K562 (cell line): ENCODE measurements around the gene PMVK. TPM values are rescaled to one million over a fixed set of nuclear protein-coding genes. Genes with fewer than 3 reads are reported as not detected.

Source experiments
- CCNT2 ChIP-seq: IDR thresholded peaks from 2 replicates; pipeline ENCODE4 v1.6.1; 2011; ENCODE audit warnings: borderline replicate concordance, low read depth, mild to moderate bottlenecking, moderate library complexity, mixed read lengths, low read length; ENCODE audit not compliant: insufficient read length; ENCODE audit errors: extremely low read depth
- DMBX1 ChIP-seq: fragments of 250-450 bp; sonication (Bioruptor Pico); IDR thresholded peaks from 2 replicates; pipeline ENCODE4 v1.8.0; 2022; ENCODE audit warnings: inconsistent platforms, mild to moderate bottlenecking, moderate library complexity, borderline replicate concordance
- E2F3 ChIP-seq: fragments of 250-450 bp; sonication (Bioruptor Pico); IDR thresholded peaks from 2 replicates; pipeline ENCODE4 v1.4.0; 2020; ENCODE audit warnings: mild to moderate bottlenecking
- EHMT2 ChIP-seq: fragments of 450-650 bp; IDR thresholded peaks from 2 replicates; pipeline ENCODE4 v1.6.1; 2018; ENCODE audit warnings: antibody characterized with exemption
- EP400 ChIP-seq: fragments of 450-650 bp; IDR thresholded peaks from 2 replicates; pipeline ENCODE4 v1.6.1; 2017; ENCODE audit warnings: antibody characterized with exemption, mild to moderate bottlenecking, moderate library complexity
- ETV6 ChIP-seq, 3 experiments: fragments of 150-350 bp in 1 of 3; sonication (generic) in 1 of 3; formaldehyde crosslinking in 1 of 3; IDR thresholded peaks; 2 replicates each; pipeline versions ENCODE4 v1.6.1 to v1.8.0; 2014 to 2022; ENCODE audit warnings: borderline replicate concordance in 2 of 3, low read depth in 2 of 3, antibody characterized with exemption in 1 of 3, low read length in 1 of 3, mild to moderate bottlenecking in 1 of 3, missing genetic modification reagents in 1 of 3
- GABPB1 ChIP-seq: sonication (generic); formaldehyde crosslinking; IDR thresholded peaks from 2 replicates; pipeline ENCODE4 v1.8.0; 2022; ENCODE audit warnings: mild to moderate bottlenecking, missing genetic modification reagents
- JUND ChIP-seq, 2 experiments: IDR thresholded peaks; 2 replicates in 1 of 2; 3 replicates in 1 of 2; pipeline ENCODE4 v1.6.1; 2011; ENCODE audit warnings: borderline replicate concordance in 2 of 2, low read depth in 2 of 2, low read length in 2 of 2, improper control_type of control experiment in 1 of 2, missing biosample characterization in 1 of 2, missing genetic modification characterization in 1 of 2, missing genetic modification reagents in 1 of 2
- KDM1A ChIP-seq, 2 experiments: fragments of 450-650 bp; IDR thresholded peaks; 2 replicates each; pipeline ENCODE4 v1.6.1; 2016; ENCODE audit warnings: mild to moderate bottlenecking in 2 of 2
- L3MBTL2 ChIP-seq: fragments of 450-650 bp; IDR thresholded peaks from 2 replicates; pipeline ENCODE4 v1.6.1; 2016; ENCODE audit warnings: mild to moderate bottlenecking, moderate library complexity
- LEF1 ChIP-seq: fragments of 450-650 bp; IDR thresholded peaks from 2 replicates; pipeline ENCODE4 v1.6.1; 2016; ENCODE audit warnings: mild to moderate bottlenecking
- NEUROD1 ChIP-seq: fragments of 150-350 bp; IDR thresholded peaks from 2 replicates; pipeline ENCODE4 v1.6.1; 2014; ENCODE audit warnings: borderline replicate concordance, low read length, low read depth; ENCODE audit not compliant: partially characterized antibody
- SMAD4 ChIP-seq: fragments of 250-450 bp; sonication (Bioruptor Pico); conservative IDR thresholded peaks from 2 replicates; pipeline ENCODE4 v1.8.0; 2021; ENCODE audit warnings: inconsistent platforms, mild to moderate bottlenecking, moderate library complexity
- SMARCC2 ChIP-seq: fragments of 450-650 bp; IDR thresholded peaks from 2 replicates; pipeline ENCODE4 v1.6.1; 2017; ENCODE audit warnings: antibody characterized with exemption, moderate library complexity, mild to moderate bottlenecking, low read depth
- TEAD4 ChIP-seq, 2 experiments: sonication (generic) in 1 of 2; formaldehyde crosslinking in 1 of 2; IDR thresholded peaks; 2 replicates each; pipeline versions ENCODE4 v1.6.1 to v1.8.0; 2012 to 2022; ENCODE audit warnings: borderline replicate concordance in 1 of 2, inconsistent platforms in 1 of 2, low read length in 1 of 2, mild to moderate bottlenecking in 1 of 2, missing genetic modification reagents in 1 of 2
- TGIF2 ChIP-seq: sonication (generic); formaldehyde crosslinking; IDR thresholded peaks from 2 replicates; pipeline ENCODE4 v1.8.1; 2022; ENCODE audit warnings: mild to moderate bottlenecking, missing genetic modification reagents, moderate library complexity
- polyA plus RNA-seq, 8 experiments: library from polyadenylated mRNA; depleted of rRNA in 4 of 8; stranded (reverse) in 5 of 8; unstranded in 3 of 8; fragments of >200 nt; fragmentation: Nextera tagmentation in 2 of 8; fragmentation: Illumina TruSeq in 1 of 8; extraction: Ambion mirVana in 2 of 8; extraction: Trizol in 1 of 8; gene quantifications; 2 replicates each; pipeline versions ENCODE4 v1.2.1 to v1.2.3, GENCODE V29; 2011 to 2014; ENCODE audit warnings: inconsistent platforms in 1 of 8, missing spikeins in 1 of 8
- total RNA-seq, 7 experiments: library from RNA; depleted of rRNA in 6 of 7; stranded (reverse); fragments of >200 nt in 6 of 7; fragmentation: Illumina TruSeq in 2 of 7; extraction: Trizol in 2 of 7; gene quantifications; 2 replicates each; pipeline versions ENCODE4 v1.2.1 to v1.2.3, GENCODE V29; 2011 to 2021; ENCODE audit warnings: low replicate concordance in 1 of 7
- TF ChIP-seq, protein P1 (sequence below): fragments of 450-650 bp; IDR thresholded peaks from 2 replicates; pipeline ENCODE4 v1.6.1; 2018; ENCODE audit not compliant: partially characterized antibody
- TF ChIP-seq, protein P2 (sequence below): fragments of 250-450 bp; sonication (Bioruptor Pico); IDR thresholded peaks from 2 replicates; pipeline ENCODE4 v1.8.0; 2022; ENCODE audit warnings: moderate library complexity, mild to moderate bottlenecking, inconsistent platforms
- TF ChIP-seq, protein P3 (sequence below): fragments of 250-450 bp; sonication (Bioruptor Pico); IDR thresholded peaks from 2 replicates; pipeline ENCODE4 v1.8.0; 2022; ENCODE audit warnings: inconsistent platforms, mild to moderate bottlenecking, moderate library complexity, borderline replicate concordance

The PMVK gene
- total and polyA plus RNA-seq, 9 of the 15 experiments (the other 6 are each of a cell fraction or from before 2014, with no cell fraction given), result 1.1 to 15.3 (median 6.3) TPM

DNA sequence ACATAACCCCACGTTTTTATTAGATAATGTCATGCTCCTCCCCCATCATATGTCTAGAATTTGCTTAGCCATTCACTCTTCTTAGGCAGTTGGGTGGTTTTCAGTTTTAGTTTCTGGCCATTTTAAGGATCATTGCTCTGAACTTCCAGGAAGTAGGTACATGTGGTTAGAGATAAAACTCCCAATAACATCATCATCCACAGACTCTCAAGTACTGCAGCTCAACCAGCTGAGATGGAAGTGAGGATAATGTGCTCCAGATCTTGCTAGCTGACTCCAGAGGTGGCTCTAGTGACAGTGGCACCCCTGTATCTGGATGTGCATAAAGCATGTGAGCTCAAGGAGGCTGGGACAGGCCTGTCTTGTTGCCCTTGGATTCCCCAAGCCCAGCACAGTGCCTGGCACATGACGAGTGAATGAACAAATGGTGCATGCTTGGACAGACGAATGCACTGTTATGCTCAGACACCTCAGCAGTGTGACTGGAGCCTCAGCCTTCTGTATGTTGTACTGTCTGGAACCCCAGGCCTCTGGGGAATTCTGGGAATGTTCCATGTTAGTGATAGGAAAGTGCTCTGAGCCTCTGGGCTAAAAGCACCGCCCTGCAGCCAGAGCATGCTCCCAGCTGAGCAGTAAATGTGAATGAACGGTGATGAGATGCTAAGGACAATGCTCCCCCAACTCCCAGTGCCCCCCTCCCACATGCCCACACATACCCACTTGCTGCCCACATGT lies 50.1 kb downstream of the PMVK start (continued):
- TF ChIP-seq, protein P1, sequence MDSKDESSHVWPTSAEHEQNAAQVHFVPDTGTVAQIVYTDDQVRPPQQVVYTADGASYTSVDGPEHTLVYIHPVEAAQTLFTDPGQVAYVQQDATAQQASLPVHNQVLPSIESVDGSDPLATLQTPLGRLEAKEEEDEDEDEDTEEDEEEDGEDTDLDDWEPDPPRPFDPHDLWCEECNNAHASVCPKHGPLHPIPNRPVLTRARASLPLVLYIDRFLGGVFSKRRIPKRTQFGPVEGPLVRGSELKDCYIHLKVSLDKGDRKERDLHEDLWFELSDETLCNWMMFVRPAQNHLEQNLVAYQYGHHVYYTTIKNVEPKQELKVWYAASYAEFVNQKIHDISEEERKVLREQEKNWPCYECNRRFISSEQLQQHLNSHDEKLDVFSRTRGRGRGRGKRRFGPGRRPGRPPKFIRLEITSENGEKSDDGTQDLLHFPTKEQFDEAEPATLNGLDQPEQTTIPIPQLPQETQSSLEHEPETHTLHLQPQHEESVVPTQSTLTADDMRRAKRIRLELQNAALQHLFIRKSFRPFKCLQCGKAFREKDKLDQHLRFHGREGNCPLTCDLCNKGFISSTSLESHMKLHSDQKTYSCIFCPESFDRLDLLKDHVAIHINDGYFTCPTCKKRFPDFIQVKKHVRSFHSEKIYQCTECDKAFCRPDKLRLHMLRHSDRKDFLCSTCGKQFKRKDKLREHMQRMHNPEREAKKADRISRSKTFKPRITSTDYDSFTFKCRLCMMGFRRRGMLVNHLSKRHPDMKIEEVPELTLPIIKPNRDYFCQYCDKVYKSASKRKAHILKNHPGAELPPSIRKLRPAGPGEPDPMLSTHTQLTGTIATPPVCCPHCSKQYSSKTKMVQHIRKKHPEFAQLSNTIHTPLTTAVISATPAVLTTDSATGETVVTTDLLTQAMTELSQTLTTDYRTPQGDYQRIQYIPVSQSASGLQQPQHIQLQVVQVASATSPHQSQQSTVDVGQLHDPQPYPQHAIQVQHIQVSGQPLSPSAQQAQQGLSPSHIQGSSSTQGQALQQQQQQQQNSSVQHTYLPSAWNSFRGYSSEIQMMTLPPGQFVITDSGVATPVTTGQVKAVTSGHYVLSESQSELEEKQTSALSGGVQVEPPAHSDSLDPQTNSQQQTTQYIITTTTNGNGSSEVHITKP, result peak; percentile 28
- TF ChIP-seq DMBX1 (no peak), TGIF2 (CRISPR knock-in tag) (0 out of 2 replicates have a peak, but pooled peaks have one; percentile 33), EP400 (peak; percentile 33; the same call in 1 of the 2 replicates), LEF1 (peak; percentile 58; the same call in 1 of the 2 replicates), EHMT2 (0 out of 2 replicates have a peak, but pooled peaks have one; percentile 20), SMARCC2 (0 out of 2 replicates have a peak, but pooled peaks have one; percentile 31), E2F3 (CRISPR knock-in tag) (no peak), TEAD4 (IDR thresholded peaks at IDR 0.05; ENCODE audit: low read length) (peak; percentile 74; the same call in 1 of the 2 replicates), TEAD4 (CRISPR knock-in tag; IDR thresholded peaks at IDR 0.05; ENCODE audit: borderline replicate concordance) (no peak), JUND (IDR thresholded peaks at IDR 0.05; ENCODE audit: borderline replicate concordance, low read depth, low read length) (peak; percentile 73; the same call in 1 of the 2 replicates), JUND (tag; IDR thresholded peaks at IDR 0.05; ENCODE audit: borderline replicate concordance, low read depth, low read length) (peak; percentile 79; the same call in 1 of the 3 replicates), KDM1A (IDR thresholded peaks at IDR 0.05) (peak in 1 of 2 experiments; percentile 46; a peak in 1 of 4 replicates), L3MBTL2 (peak; percentile 47; the same call in 1 of the 2 replicates), SMAD4 (peak; percentile 22; the same call in 1 of the 2 replicates), NEUROD1 (peak; percentile 49), CCNT2 (peak; percentile 22), ETV6 (IDR thresholded peaks at IDR 0.05; ENCODE audit: borderline replicate concordance in 1 of 2, low read depth in 2 of 2, low read length in 1 of 2) (peak; percentile 85 to 90), ETV6 (CRISPR knock-in tag; IDR thresholded peaks at IDR 0.05; ENCODE audit: borderline replicate concordance) (no peak), GABPB1 (no peak)
- TF ChIP-seq, protein P2, sequence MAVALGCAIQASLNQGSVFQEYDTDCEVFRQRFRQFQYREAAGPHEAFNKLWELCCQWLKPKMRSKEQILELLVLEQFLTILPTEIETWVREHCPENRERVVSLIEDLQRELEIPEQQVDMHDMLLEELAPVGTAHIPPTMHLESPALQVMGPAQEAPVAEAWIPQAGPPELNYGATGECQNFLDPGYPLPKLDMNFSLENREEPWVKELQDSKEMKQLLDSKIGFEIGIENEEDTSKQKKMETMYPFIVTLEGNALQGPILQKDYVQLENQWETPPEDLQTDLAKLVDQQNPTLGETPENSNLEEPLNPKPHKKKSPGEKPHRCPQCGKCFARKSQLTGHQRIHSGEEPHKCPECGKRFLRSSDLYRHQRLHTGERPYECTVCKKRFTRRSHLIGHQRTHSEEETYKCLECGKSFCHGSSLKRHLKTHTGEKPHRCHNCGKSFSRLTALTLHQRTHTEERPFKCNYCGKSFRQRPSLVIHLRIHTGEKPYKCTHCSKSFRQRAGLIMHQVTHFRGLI (CRISPR knock-in tag), result no peak
- TF ChIP-seq, protein P3, sequence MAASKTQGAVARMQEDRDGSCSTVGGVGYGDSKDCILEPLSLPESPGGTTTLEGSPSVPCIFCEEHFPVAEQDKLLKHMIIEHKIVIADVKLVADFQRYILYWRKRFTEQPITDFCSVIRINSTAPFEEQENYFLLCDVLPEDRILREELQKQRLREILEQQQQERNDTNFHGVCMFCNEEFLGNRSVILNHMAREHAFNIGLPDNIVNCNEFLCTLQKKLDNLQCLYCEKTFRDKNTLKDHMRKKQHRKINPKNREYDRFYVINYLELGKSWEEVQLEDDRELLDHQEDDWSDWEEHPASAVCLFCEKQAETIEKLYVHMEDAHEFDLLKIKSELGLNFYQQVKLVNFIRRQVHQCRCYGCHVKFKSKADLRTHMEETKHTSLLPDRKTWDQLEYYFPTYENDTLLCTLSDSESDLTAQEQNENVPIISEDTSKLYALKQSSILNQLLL (CRISPR knock-in tag), result no peak
